HG02623 (cell line): ENCODE measurements around the gene PAX1.

ENCODE experiments used
- ATAC-seq: cut with Tn5 transposase; IDR thresholded peaks from one replicate; pipeline ENCODE4 v1.9.1; 2021; ENCODE audit warnings: moderate library complexity; ENCODE audit not compliant: unreplicated experiment

The PAX1 gene

GRCh38 chr20:21705575-21706260, at the start of gene PAX1:
Gene PAX1 (plus strand): TSS chr20:21705664. CDS start chr20:21705713, 49 bp downstream.
- no peak for ATAC-seq

GRCh38 chr20:21656308-21657067, 49.0 kb upstream of the PAX1 start:
- no peak for ATAC-seq

- no peak for ATAC-seq
These were observed 43.9 kb upstream of the PAX1 start for GRCh38 chr20:21661488-21662055.

GRCh38 chr20:21663465-21663864, 42.0 kb upstream of the PAX1 start:
- ATAC-seq, result no peak

GRCh38 chr20:21665687-21666446, 39.6 kb upstream of the PAX1 start:
- no peak for ATAC-seq

- no peak for ATAC-seq
These were observed 35.3 kb upstream of the PAX1 start for GRCh38 chr20:21670126-21670525.

GRCh38 chr20:21670981-21671380, 34.5 kb upstream of the PAX1 start:
- ATAC-seq, result no peak

- ATAC-seq, result no peak
These were observed 28.2 kb upstream of the PAX1 start for GRCh38 chr20:21677261-21677660.

GRCh38 chr20:21677781-21678180, 27.7 kb upstream of the PAX1 start:
- no peak for ATAC-seq

- no peak for ATAC-seq
These were observed 24.1 kb upstream of the PAX1 start for GRCh38 chr20:21681234-21681921.

GRCh38 chr20:21681922-21682318, 23.5 kb upstream of the PAX1 start:
- no peak for ATAC-seq

- no peak for ATAC-seq
These were observed 22.9 kb upstream of the PAX1 start for GRCh38 chr20:21682521-21682954.

GRCh38 chr20:21684671-21685070, 20.8 kb upstream of the PAX1 start:
- ATAC-seq, result no peak

- no peak for ATAC-seq
These were observed 19.5 kb upstream of the PAX1 start for GRCh38 chr20:21685981-21686380.

GRCh38 chr20:21693322-21693721, 12.1 kb upstream of the PAX1 start:
- no peak for ATAC-seq

- ATAC-seq, result no peak
These were observed 6.8 kb upstream of the PAX1 start for GRCh38 chr20:21698494-21699215.

GRCh38 chr20:21699216-21699508, 6.3 kb upstream of the PAX1 start:
- ATAC-seq, result no peak

- no peak for ATAC-seq
These were observed 4.1 kb upstream of the PAX1 start for GRCh38 chr20:21701171-21701876.

- no peak for ATAC-seq
These were observed 3.4 kb upstream of the PAX1 start for GRCh38 chr20:21702016-21702415.
